Right lobe of liver (tissue), 6 donors: ENCODE data around the gene LOC101059915.

Experiments used
- ATAC-seq, 4 donors: fragments of 200-7000 bp; cut with Tn5 transposase; one replicate each; pipeline ENCODE4 v1.9.1; 2020; ENCODE audit warnings: mild to moderate bottlenecking in 4 of 4, moderate library complexity in 4 of 4
- DNase-seq, 3 donors: peaks; one replicate each; pipeline ENCODE4 v3.0.0-alpha.2; 2020
- H3K27ac ChIP-seq, 3 donors: fragments of 200-600 bp; one replicate each; pipeline ENCODE4 v1.8.0; 2022
- H3K27me3 ChIP-seq, 2 donors: fragments of 200-600 bp; one replicate each; pipeline ENCODE4 v1.8.0; 2022
- H3K36me3 ChIP-seq, 4 donors: fragments of 200-600 bp; sonication (generic) in 1 of 4; one replicate each; pipeline versions ENCODE4 v1.5.1 to v1.8.0; 2017 to 2022; ENCODE audit warnings: control low read depth in 1 of 4
- H3K4me1 ChIP-seq, 4 donors: fragments of 200-600 bp; sonication (generic) in 1 of 4; one replicate each; pipeline versions ENCODE4 v1.5.1 to v1.8.0; 2017 to 2022; ENCODE audit warnings: control low read depth in 1 of 4
- H3K4me3 ChIP-seq, 3 donors: fragments of 200-600 bp; one replicate each; pipeline ENCODE4 v1.8.0; 2022
- H3K9me3 ChIP-seq, 4 donors: fragments of 200-600 bp; sonication (generic) in 1 of 4; one replicate each; pipeline versions ENCODE4 v1.5.1 to v1.8.0; 2017 to 2022; ENCODE audit warnings: control low read depth in 1 of 4
- CTCF ChIP-seq, 4 donors: fragments of 200-600 bp in 3 of 4; fragments of 450-650 bp in 1 of 4; IDR thresholded peaks; one replicate each; pipeline versions ENCODE4 v1.5.1 to v1.8.0; 2016 to 2022; ENCODE audit warnings: antibody characterized with exemption in 4 of 4, mild to moderate bottlenecking in 2 of 4
- POLR2A ChIP-seq: fragments of 450-650 bp; IDR thresholded peaks from one replicate; pipeline ENCODE4 v1.6.1; 2017; ENCODE audit warnings: antibody characterized with exemption, mild to moderate bottlenecking
- WGBS: methylation state at CpG from one replicate; pipeline ENCODE4 v1.1.6; 2018; ENCODE audit warnings: low coverage, low lambda C conversion rate; ENCODE audit not compliant: insufficient coverage; ENCODE audit errors: missing lambda C conversion rate; 5-methylcytosine and 5-hydroxymethylcytosine counted together
- intact Hi-C, 2 donors: fragments of 100-400 bp; cut with DNase I; formaldehyde crosslinking; loops; one replicate each; pipeline versions ENCODE4 v1.11.2 to v1.14.1; 2022
- donor health status: DM: no; HTN: yes; CAD: no.
- donor health status: DM: no; HTN: no; CAD: no.
- donor health status: DM: no; HTN: no; CAD: no.
- donor health status: DM: no; HTN: yes; CAD: no.
- donor health status: DM: no; HTN: yes; CAD: no.

Gene LOC101059915

GRCh38 chrX:71627588-71628404, 39.5 kb upstream of the LOC101059915 start:
- 77% methylated on average over 13 of the region's 14 CpGs for WGBS
- Histone ChIP-seq H3K36me3 (no peaks in the 10 kb centered on the region), H3K27me3 (no peaks in the 10 kb centered on the region), H3K4me1 (no peaks in the 10 kb centered on the region), H3K9me3 (no peaks in the 10 kb centered on the region), H3K27ac (no peak overlapping the region), H3K4me3 (no peak overlapping the region)
- DNase-seq (no peak), ATAC-seq (no peak)
- TF ChIP-seq CTCF (IDR thresholded peaks at IDR 0.05) = no peak
- TF ChIP-seq POLR2A = no peak
- intact Hi-C loops = no loop called here

- Histone ChIP-seq H3K9me3 (no peaks in the 10 kb centered on the region), H3K27ac (no peak overlapping the region), H3K4me1 (no peaks in the 10 kb centered on the region), H3K36me3 (no peaks in the 10 kb centered on the region), H3K27me3 (no peaks in the 10 kb centered on the region), H3K4me3 (no peak overlapping the region)
- TF ChIP-seq POLR2A = no peak
- TF ChIP-seq CTCF (IDR thresholded peaks at IDR 0.05) = no peak
- 67% methylated on average over 1 of the region's 2 CpGs for WGBS
- intact Hi-C loops = no loop called here
- DNase-seq = no peak
- no peak for ATAC-seq
Measured at GRCh38 chrX:71629467-71629866, 37.9 kb upstream of the LOC101059915 start.

GRCh38 chrX:71632923-71633657, 34.3 kb upstream of the LOC101059915 start:
- H3K4me1 ChIP-seq = no peaks in the 10 kb centered on the region
- no peak overlapping the region for H3K4me3 ChIP-seq
- no peaks in the 10 kb centered on the region for H3K36me3 ChIP-seq
- H3K27me3 ChIP-seq = no peaks in the 10 kb centered on the region
- H3K27ac ChIP-seq = no peak overlapping the region
- H3K9me3 ChIP-seq = no peaks in the 10 kb centered on the region
- no peak for DNase-seq
- peak; percentile 51 to 73 (median 59) for ATAC-seq
- TF ChIP-seq CTCF (IDR thresholded peaks at IDR 0.05) = no peak
- TF ChIP-seq POLR2A = no peak
- intact Hi-C loops = no loop called here
- WGBS = 46% methylated on average over 6 of the region's 10 CpGs

GRCh38 chrX:71634366-71634765, 33.0 kb upstream of the LOC101059915 start:
- Histone ChIP-seq H3K36me3 (no peaks in the 10 kb centered on the region), H3K4me3 (no peak overlapping the region), H3K9me3 (no peaks in the 10 kb centered on the region), H3K4me1 (no peaks in the 10 kb centered on the region), H3K27me3 (no peaks in the 10 kb centered on the region), H3K27ac (no peak overlapping the region)
- 76% methylated on average over 3 of the region's 6 CpGs for WGBS
- ATAC-seq = no peak
- no peak for DNase-seq
- intact Hi-C loops = no loop called here
- TF ChIP-seq POLR2A (no peak), CTCF (IDR thresholded peaks at IDR 0.05) (no peak)
